HepG2 (cell line): ENCODE results near the gene PHF21B. TPM values are rescaled to one million over a fixed set of nuclear protein-coding genes. Genes with fewer than 3 reads are reported as not detected.
"Not testable (repeated sequence)": the region's sequence is repeated elsewhere in the genome, so short reads cannot be mapped to it uniquely, and the experiment has no call there.

Source experiments
- ATAC-seq: fragments of 200-7000 bp; cut with Tn5 transposase; 3 replicates; pipeline ENCODE4 v1.9.1; 2020; ENCODE audit warnings: mild to moderate bottlenecking, moderate library complexity
- BruUV-seq: library from RNA; stranded (reverse); fragments of 400-500 nt; replicated peaks from 2 replicates; lab custom pipeline; 2021; lab: Mats Ljungman, UMichigan
- CTCF ChIA-PET: fragments of 300-600 bp; formaldehyde crosslinking; extraction: SDS; loops from one replicate; lab custom pipeline; 2021; ENCODE audit warnings: low total read pairs, inconsistent platforms, low intra/inter-chr PET ratio; lab: Yijun Ruan, JAX
- POLR2A ChIA-PET: fragments of 350-600 bp; sonication (Branson Sonifier 250); formaldehyde crosslinking; loops from one replicate; lab custom pipeline; 2020; ENCODE audit warnings: antibody characterized with exemption, inconsistent platforms; lab: Yijun Ruan, JAX
- DNase-seq: peaks from one replicate; pipeline ENCODE4 v3.0.0-alpha.2; 2015; ENCODE audit warnings: low spot score
- FAIRE-seq: peaks from 3 replicates; lab custom pipeline; 2011; peaks lifted over from hg19 to GRCh38; lab: Jason Lieb, UNC
- H2AFZ ChIP-seq: one replicate; pipeline ENCODE4 v1.6.1; 2011; ENCODE audit warnings: low read length, inconsistent platforms
- H3K27ac ChIP-seq: fragments of 300-600 bp; 3 replicates; pipeline ENCODE4 v1.8.0; 2011; ENCODE audit warnings: mixed run types, mild to moderate bottlenecking, mixed read lengths, low read length, inconsistent platforms; ENCODE audit not compliant: insufficient read depth; ENCODE audit errors: extremely low read length
- H3K27me3 ChIP-seq, 2 experiments: fragments of 200-600 bp in 1 of 2; 2 replicates in 1 of 2; 3 replicates in 1 of 2; pipeline versions ENCODE4 v1.6.0 to v1.8.0; 2011; ENCODE audit warnings: low read length in 2 of 2, mild to moderate bottlenecking in 2 of 2, moderate library complexity in 2 of 2, inconsistent platforms in 1 of 2; ENCODE audit not compliant: insufficient read depth in 2 of 2, control insufficient read depth in 1 of 2
- H3K36me3 ChIP-seq, 2 experiments: fragments of 200-600 bp in 1 of 2; replicated peaks in 1 of 2; 2 replicates in 1 of 2; 3 replicates in 1 of 2; pipeline versions ENCODE4 v1.5.1 to v1.8.0; 2011; ENCODE audit warnings: low read length in 2 of 2, inconsistent platforms in 1 of 2; ENCODE audit not compliant: insufficient read depth in 2 of 2, control insufficient read depth in 1 of 2
- H3K4me1 ChIP-seq: 2 replicates; pipeline ENCODE4 v1.5.1; 2012; ENCODE audit warnings: low read length, inconsistent platforms; ENCODE audit not compliant: insufficient read depth
- H3K4me2 ChIP-seq: 2 replicates; pipeline ENCODE4 v1.6.0; 2011; ENCODE audit warnings: low read depth, low read length, inconsistent platforms
- H3K4me3 ChIP-seq, 3 experiments: fragments of 200-600 bp in 1 of 3; sonication (generic), shearing (Covaris generic) in 1 of 3; replicated peaks in 1 of 3; 2 replicates each; pipeline ENCODE4 v1.5.1; 2011 to 2016; ENCODE audit warnings: low read length in 3 of 3, inconsistent platforms in 2 of 3, low read depth in 2 of 3, mild to moderate bottlenecking in 2 of 3, control low read depth in 1 of 3, mixed read lengths in 1 of 3; ENCODE audit not compliant: insufficient read depth in 1 of 3
- H3K79me2 ChIP-seq: one replicate; pipeline ENCODE4 v1.6.1; 2011; ENCODE audit warnings: low read length, inconsistent platforms; ENCODE audit not compliant: insufficient read depth
- H3K9ac ChIP-seq: 2 replicates; pipeline ENCODE4 v1.6.0; 2011; ENCODE audit warnings: mild to moderate bottlenecking, low read depth, low read length, inconsistent platforms; ENCODE audit not compliant: insufficient read depth
- H3K9me3 ChIP-seq: 2 replicates; pipeline ENCODE4 v1.5.1; 2012; ENCODE audit warnings: mild to moderate bottlenecking, low read length
- H4K20me1 ChIP-seq: 2 replicates; pipeline ENCODE4 v1.6.0; 2011; ENCODE audit warnings: inconsistent platforms, mild to moderate bottlenecking, low read length, moderate library complexity; ENCODE audit not compliant: insufficient read depth
- IRX3 ChIP-seq: sonication (generic); formaldehyde crosslinking; IDR thresholded peaks from 2 replicates; pipeline ENCODE4 v1.8.1; 2023; ENCODE audit warnings: mild to moderate bottlenecking, low read depth, missing genetic modification reagents, borderline replicate concordance
- MATR3 ChIP-seq: sonication (generic); formaldehyde crosslinking; IDR thresholded peaks from 2 replicates; pipeline ENCODE4 v1.4.0; 2020; ENCODE audit warnings: missing genetic modification reagents
- NPAS2 ChIP-seq: sonication (generic); formaldehyde crosslinking; IDR thresholded peaks from 2 replicates; pipeline ENCODE4 v1.8.0; 2022; ENCODE audit warnings: mild to moderate bottlenecking, missing genetic modification reagents, borderline replicate concordance
- ZNF513 ChIP-seq: sonication (generic); formaldehyde crosslinking; conservative IDR thresholded peaks from 2 replicates; pipeline ENCODE4 v1.5.0; 2020; ENCODE audit warnings: missing genetic modification reagents
- WGBS: methylation state at CpG from one replicate; pipeline ENCODE4 v1.1.6; 2017; ENCODE audit warnings: low lambda C conversion rate; 5-methylcytosine and 5-hydroxymethylcytosine counted together
- in situ Hi-C: cut with HindIII; loops from 2 replicates; pipeline ENCODE4 v1.10.0; 2017; ENCODE audit warnings: low pct_unique_long_range_greater_than_20kb; ENCODE audit not compliant: extremely low pct_ligation_motif_present
- intact Hi-C: fragments of 100-400 bp; cut with micrococcal nuclease; formaldehyde crosslinking; loops from one replicate; pipeline ENCODE4 v1.10.0; 2022; ENCODE audit not compliant: unreplicated experiment
- polyA plus RNA-seq, 8 experiments: library from polyadenylated mRNA; depleted of rRNA in 3 of 8; stranded (reverse) in 7 of 8; unstranded in 1 of 8; fragments of >200 nt; fragmentation: Illumina TruSeq in 4 of 8; extraction: Trizol in 4 of 8; gene quantifications; 2 replicates each; pipeline versions ENCODE4 v1.2.1 to v1.2.3, GENCODE V29; 2011 to 2016; ENCODE audit warnings: low read depth in 4 of 8, missing spikeins in 1 of 8, mixed read lengths in 1 of 8; ENCODE audit not compliant: insufficient read depth in 1 of 8
- total RNA-seq, 5 experiments: library from RNA; depleted of rRNA; stranded (reverse); fragments of >200 nt; fragmentation: Illumina TruSeq; extraction: Trizol; gene quantifications; 2 replicates each; pipeline ENCODE4 v1.2.3, GENCODE V29; 2016; ENCODE audit warnings: low read depth in 1 of 5

Gene PHF21B
- total and polyA plus RNA-seq, 2 of the 13 experiments (the other 11 are each of a cell fraction or from before 2014, with no cell fraction given): not detected

DNA sequence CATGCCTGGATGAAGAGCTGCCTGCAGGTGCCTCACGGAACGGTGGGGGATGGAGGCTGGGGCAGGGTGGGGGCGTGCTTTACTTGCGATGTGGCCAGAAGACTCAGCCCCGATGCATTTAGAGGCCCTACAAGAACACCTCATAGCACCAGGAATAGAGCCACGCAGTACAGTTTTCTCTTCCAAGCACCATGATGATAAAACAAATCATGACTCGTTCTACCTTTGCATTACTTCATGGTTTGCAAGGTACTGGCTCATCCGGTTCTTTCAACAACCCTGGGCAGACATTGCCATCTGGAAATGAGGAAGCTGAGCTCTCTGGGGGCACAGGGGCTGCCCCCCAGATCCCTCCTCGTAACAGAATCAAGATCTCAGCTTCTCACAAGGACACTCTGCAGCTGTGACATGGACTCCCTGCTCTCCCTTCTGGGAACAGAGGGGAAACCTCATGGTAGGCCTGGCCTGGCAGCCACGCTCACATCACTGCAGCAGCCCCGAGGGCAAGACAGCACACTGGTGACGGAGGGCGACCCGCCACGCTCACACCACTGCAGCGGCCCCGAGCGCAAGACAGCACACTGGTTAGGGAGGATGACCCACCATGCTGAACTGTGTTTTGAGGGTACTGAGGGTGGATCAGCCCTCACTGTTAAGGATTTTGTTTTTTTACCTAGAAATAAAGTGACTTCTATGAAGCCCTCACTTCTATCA, 46.9 kb downstream of the PHF21B start:
- H2AFZ ChIP-seq: no peak overlapping the region
- H3K4me2 ChIP-seq: no peak overlapping the region
- H3K36me3 ChIP-seq: no peaks in the 10 kb centered on the region
- no peaks in the 10 kb centered on the region for H3K4me1 ChIP-seq
- intact Hi-C loops: no loop called here
- no peak overlapping the region for H3K4me3 ChIP-seq
- H3K79me2 ChIP-seq: no peaks in the 10 kb centered on the region
- no peak overlapping the region for H3K9ac ChIP-seq
- in situ Hi-C loops: no loop called here
- peaks cover 11 to 79% of the 10 kb centered on the region in 2 experiments; a peak in 4 of 5 replicates for H3K27me3 ChIP-seq
- BruUV-seq: no TSS peak
- WGBS: 7% methylated on average over 3 of the region's 18 CpGs
- no peak for FAIRE-seq
- DNase-seq: no peak
- CTCF ChIA-PET: no interaction called here
- POLR2A ChIA-PET: no interaction called here
- no peak for ATAC-seq
- H4K20me1 ChIP-seq: no peaks in the 10 kb centered on the region
- no peak overlapping the region for H3K27ac ChIP-seq
- TF ChIP-seq ZNF513 (no peak), NPAS2 (CRISPR knock-in tag) (no peak), IRX3 (CRISPR knock-in tag) (no peak), MATR3 (CRISPR knock-in tag) (no peak)
- H3K9me3 ChIP-seq: no peaks in the 10 kb centered on the region

DNA sequence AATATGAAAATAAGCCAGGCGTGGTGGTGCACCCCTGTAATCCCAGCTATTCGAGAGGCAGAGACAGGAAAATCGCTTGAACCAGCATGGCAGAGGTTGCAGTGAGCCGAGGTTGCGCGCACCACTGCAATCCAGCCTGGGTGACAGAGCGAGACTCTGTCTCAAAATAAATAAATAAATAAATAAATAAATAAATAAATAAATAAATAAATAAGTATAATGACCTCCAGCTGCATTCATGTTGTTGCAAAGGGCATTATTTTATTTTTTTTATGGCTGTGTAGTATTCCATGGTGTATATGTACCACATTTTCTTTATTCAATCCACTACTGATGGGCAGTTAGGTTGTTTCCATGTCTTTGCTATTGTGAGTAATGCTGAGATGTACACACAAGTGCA, 48.1 kb downstream of the PHF21B start:
- H3K79me2 ChIP-seq, DNase-seq, H3K9me3 ChIP-seq, ATAC-seq, H4K20me1 ChIP-seq, H3K4me1 ChIP-seq, H3K9ac ChIP-seq, POLR2A ChIA-PET, H2AFZ ChIP-seq, BruUV-seq, H3K27ac ChIP-seq, CTCF ChIA-PET, in situ Hi-C loops, H3K4me2 ChIP-seq, FAIRE-seq, intact Hi-C loops, H3K4me3 ChIP-seq, H3K36me3 ChIP-seq: not testable (repeated sequence)
- peaks cover 15 to 83% of the 10 kb centered on the region in 2 experiments for H3K27me3 ChIP-seq
- 46% methylated on average over 7 of the region's 7 CpGs for WGBS
